Left ventricle myocardium superior (tissue), 1 donor: Measurements from ENCODE around the gene GFPT1. TPM values are rescaled to one million over a fixed set of nuclear protein-coding genes. Genes with fewer than 3 reads are reported as not detected.

ENCODE experiments used
- ATAC-seq: fragments of 200-7000 bp; cut with Tn5 transposase; one replicate; pipeline ENCODE4 v1.9.1; 2020; ENCODE audit warnings: mild to moderate bottlenecking, moderate library complexity
- DNase-seq: peaks from one replicate; pipeline ENCODE4 v3.0.0-alpha.2; 2020
- intact Hi-C: fragments of 100-400 bp; cut with micrococcal nuclease; formaldehyde crosslinking; loops from one replicate; pipeline ENCODE4 v1.11.0; 2022
- total RNA-seq: library from RNA; stranded (reverse); fragmentation: NEBNext Ultra II Directional; extraction: Animal tissue kit (Norgen Biotek cat#: 25700); gene quantifications from one replicate; pipeline ENCODE4 v1.2.1, GENCODE V29; 2021
- donor health status: DM: no; HTN: yes; CAD: no; lungs with severe emphysema.

GFPT1 gene
- total RNA-seq, 1 donor from 2014 or later, result 36.8 TPM

DNA sequence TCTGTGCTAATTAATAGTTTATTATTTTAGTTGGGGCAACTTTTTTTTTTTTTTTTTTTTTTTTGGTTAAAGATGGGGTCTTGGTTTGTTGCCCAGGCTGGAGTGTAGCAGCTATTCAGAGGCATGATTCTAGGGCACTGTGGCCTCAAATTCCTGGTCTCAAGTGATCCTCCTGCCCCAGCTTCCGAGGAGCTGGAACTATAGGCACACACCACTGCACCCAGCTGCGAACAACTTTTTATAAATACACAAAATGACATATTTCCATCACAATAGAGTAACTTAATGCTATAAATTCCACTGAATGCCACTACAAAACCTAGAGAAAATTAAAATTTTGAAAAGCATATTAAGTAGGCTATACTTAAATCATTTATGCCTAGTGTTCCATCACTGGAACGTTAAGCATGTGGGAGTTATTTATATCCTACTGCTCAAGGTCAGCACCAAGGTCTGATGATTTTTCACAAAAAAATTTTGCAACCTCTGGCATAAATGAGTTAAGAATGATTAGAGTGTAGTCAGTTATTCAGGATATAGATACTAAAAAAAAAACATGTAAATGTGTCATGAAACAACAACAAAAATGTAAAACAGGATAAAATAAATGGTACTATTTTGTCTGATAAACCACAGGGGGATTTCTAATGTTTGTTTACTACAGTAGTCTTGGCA is 46.8 kb downstream of the GFPT1 start:
- ATAC-seq, result peak; percentile 45
- no peak for DNase-seq
- intact Hi-C loops, result no loop called here

DNA sequence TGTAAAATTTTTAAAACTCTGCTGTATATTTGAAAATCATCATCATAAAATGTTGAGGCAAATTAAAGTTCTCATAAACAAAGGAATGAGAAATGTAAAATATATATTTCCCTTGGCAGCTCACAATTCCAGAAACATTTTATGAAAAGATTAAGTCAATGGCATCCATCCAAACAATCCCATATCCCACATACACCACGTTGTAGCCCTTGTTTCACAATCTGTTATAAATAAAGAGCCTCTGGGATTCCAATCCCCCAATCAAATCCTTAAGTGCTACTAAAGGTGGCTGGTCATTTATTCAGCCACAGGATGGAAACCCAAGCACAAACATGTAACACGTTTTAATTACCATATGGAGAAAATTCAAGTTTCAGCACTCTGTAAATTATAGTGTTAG is 51.7 kb downstream of the GFPT1 start:
- intact Hi-C loops, result no loop called here
- no peak for ATAC-seq
- no peak for DNase-seq

DNA sequence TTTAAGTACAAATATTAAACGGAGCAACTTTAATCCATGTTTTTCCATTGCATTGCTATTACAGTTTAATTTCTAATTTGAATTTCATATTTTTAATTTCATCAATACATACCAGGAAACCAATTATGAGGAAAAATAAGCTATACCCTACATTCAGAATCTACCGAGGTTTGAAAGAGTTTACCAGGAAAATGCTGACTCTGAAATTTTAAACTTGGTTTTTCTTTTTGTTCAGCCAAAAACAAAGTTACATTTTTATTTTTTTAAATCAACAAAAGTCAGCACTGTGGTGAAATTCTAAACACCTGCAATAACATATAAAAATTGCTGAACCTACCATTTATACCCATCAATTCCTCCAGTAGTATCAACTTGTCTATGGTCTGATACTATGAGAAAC is 53.7 kb downstream of the GFPT1 start:
- ATAC-seq (no peak), DNase-seq (no peak)
- intact Hi-C loops, result no loop called here

DNA sequence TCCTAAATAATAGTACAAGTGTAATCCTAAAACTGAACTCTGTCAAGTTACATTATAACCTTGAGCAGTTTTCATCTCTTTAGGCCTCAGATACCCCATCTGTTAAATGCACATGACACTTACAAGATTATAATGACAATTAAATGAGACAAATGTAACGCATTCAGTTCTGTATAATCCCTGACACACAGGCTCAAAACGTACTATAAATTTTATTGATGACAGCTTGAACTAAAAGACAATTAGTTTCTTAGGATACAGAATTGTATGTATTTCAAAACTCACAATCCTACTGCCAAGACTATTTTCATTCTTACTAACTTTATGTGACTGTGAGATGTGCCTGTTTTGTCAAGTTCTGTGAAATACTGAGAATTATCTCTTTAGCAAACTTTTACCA is 56.2 kb downstream of the GFPT1 start:
- DNase-seq (no peak), ATAC-seq (no peak)
- intact Hi-C loops, result no loop called here

DNA sequence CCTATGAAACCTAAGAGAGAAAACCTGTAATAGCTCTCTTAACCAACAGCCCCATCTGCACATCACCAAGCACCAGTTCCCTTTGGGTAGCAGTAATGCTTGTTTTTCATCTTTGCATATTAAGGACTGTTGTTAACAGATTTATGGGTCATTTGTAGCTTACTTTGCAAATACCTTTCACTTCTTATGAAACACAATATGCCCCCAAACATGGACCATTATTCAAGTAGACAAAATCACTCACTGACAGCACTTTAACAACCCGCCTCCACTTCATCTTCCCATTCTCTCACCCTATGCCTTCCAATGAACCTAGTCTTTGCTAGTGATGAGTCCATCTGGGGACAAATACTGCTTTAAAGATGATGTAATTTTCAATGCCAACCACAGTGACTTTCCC is 64.4 kb downstream of the GFPT1 start:
- no peak for DNase-seq
- no peak for ATAC-seq
- intact Hi-C loops, result no loop called here

DNA sequence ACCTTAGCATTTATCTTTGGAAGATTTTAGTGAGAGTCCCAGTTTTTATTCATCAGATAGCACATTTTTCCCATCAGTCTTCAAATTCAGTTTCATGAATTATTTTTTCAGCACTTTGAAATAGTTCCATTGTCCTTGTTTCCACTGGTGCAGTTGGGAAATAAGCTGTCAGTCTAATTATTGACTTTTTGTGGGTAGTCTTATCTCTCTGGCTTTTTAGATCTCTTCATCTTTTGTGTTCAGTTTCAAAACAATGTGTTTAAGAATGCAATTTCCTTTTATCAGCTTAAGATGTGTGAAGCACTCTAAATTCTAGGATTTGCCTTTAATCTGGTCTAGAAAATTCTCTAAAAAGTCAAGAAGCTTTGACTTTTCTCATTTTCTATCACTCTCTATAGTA is 70.5 kb downstream of the GFPT1 start:
- intact Hi-C loops, result no loop called here
- no peak for DNase-seq
- ATAC-seq, result no peak

DNA sequence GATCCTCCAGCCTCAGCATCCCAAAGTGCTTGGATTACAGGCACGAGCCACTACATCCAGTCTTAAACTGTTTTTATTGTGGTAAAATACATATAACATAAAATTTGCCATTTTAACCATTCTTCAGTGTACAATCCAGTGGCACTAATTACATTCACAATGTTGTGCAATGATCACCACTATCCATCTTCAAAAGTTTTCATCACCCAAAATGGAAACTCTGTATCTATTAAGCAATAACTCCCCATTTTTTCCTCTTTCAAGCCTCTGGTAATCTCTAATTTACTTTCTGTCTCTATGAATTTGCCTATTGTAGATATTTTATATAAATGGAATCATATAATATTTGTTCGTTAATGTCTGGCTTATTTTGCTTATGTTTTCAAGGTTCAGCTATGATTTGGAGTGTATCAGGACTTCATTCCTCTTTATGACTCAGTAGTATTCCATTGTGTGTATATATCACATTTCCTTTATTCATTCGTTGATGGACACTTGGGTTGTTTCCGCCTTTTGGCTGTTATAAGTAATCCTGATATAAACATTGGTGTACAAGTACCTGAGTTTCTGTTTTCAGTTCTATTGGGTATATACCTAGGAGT is 71.8 kb downstream of the GFPT1 start:
- DNase-seq (no peak), ATAC-seq (no peak)
- intact Hi-C loops, result no loop called here

DNA sequence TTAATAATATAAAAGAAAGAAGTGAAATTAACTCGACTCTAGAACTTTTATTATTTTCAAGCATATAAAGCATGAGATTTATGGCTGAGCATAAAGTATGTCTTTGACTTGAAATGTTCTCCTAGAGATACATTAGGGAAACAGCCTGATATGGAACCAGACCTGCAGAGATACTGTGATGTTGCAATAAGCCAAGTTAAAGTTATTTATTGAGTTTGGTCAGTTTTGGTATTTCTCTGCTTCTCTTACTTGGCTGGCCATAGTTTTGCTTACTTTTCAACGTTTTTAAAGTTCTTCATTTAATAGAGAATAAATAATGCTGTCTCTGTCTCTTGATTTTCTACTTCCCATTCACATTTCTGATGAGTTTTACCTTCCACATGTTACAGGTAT is 76.0 kb downstream of the GFPT1 start:
- ATAC-seq (no peak), DNase-seq (no peak)
- intact Hi-C loops, result no loop called here

DNA sequence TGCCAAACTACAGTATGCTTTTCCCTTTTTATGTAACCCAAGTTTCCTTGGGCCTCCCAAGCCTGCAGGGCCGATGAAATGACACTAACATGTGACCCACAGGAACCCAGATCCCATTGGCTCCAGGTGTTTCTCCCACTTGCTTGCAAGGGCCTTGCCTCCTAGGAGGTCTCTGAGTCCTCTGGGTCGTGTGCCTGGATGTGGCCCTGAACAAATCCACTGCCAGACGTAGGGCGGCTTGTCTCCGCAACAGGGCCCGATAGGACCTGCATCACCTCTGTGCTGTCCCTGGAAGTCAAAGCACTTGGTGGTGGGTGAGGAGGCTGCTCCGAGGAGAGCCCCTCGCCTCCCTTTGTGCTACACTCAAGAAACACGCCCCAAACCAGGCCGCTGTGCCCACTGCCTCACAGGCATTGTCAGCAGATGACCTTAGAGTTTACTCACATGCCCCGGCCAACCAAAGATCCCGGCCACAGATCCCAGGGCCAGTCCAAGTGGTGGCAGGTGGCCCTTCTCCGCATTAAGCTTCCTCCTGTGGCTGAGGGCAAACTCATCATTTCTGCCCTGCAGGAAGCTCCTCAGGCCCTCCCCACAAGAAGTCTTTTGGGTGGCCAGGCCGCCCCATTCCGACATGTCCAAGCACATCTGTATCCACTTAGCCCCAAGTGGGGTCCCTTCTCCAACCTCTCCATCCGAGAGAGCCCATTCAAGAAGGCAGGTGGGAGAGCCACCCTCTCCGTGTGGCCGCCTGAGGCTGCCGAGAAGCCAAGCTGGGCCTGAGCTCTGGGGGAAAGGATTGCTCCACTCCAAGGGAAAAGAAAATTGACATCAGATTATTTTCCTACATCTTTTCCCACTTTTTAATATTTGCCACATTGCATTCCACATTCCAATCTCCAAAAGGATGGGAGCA is 76.7 kb downstream of the GFPT1 start:
- intact Hi-C loops, result no loop called here
- DNase-seq (no peak), ATAC-seq (no peak)

DNA sequence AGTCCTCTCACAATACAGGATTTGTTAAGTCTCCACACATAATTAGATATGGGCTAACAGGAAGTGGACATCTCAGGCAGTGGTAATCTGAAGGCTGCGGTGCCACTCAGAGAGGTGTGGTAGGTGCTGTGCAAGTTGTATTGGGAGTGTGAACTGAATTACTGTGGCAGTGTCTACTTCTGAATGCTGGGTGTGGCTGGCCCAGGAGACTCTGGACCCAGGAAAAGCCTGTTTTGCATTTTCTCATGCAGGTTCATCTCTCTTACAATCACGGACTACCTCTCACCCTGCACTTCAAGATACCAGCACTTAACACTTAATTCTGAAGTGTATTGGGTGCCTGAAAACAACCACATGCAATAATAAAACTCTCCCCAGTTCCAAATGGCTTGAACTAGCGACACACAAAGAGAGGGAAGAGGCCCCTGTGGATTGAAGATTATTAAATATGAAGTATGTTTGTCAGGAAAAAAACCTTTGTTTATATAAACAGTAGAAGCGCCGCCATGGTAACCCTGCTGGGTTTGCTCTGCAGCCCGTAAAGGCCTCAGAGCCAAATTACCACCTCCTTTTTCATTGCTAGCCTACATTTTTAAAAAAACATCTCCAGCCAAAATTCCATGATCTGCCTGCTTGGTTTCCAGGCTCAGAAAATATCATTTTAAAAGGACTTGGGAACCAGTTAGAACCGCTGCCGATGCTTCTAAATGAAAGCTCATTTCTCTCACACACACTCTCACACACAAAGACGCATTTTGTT is 77.5 kb downstream of the GFPT1 start:
- intact Hi-C loops, result loop anchor here (5.0 kb wide), 1 partner anchor 282 kb away; no protein-coding TSS in a partner anchor
- ATAC-seq, result peak; percentile 29
- DNase-seq, result peak; percentile 68

DNA sequence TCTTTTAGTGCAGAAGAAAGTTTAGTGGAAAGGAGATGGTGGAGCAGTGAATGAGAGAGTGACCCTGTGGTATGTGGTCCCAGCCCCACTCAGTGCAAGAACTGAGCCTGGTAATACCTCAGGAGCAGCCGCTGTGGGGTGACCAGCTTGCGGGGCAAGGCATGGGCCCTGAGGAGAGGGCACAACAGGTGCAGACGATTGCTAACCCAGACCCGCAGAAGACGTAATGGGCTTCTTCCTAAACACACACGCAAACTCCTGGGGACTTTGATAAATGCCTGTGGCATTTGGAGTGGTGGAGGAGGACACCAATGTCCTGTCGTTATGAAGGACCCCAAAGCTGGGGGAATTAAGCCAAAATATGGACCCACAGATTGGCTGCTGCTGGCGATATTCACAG is 78.7 kb downstream of the GFPT1 start:
- no peak for ATAC-seq

DNA sequence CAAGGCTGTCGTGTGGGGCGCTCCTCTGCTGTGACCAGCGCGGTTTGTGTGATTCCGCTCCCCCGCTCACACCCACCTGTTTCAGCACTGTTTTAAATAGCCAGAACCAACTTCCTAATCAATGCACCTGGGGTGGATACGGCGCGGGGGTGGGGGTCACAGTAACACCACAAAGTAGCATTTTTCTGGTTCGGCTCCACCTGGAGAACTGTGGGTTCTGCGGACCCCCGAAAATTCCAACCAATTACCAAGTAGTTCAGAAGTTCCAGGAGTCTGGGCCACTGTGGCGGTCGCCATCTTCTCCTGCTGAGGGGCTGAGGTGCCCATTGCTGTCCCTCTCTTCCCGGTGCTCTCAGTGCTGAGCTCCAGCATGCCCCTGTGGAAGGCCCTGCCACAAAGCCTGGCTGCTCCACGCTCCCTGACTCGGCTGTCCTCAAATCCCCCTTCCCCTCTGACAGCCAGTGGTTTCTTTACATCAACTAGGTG is 79.4 kb downstream of the GFPT1 start:
- ATAC-seq, result no peak
- intact Hi-C loops, result loop anchor here (5.0 kb wide), 1 partner anchor 280 kb away; no protein-coding TSS in a partner anchor
- DNase-seq, result no peak

More for the DNA sequence above, 78.7 kb downstream of the GFPT1 start:
- intact Hi-C loops, result loop anchor here (5.0 kb wide), 1 partner anchor 281 kb away; no protein-coding TSS in a partner anchor
- no peak for DNase-seq

DNA sequence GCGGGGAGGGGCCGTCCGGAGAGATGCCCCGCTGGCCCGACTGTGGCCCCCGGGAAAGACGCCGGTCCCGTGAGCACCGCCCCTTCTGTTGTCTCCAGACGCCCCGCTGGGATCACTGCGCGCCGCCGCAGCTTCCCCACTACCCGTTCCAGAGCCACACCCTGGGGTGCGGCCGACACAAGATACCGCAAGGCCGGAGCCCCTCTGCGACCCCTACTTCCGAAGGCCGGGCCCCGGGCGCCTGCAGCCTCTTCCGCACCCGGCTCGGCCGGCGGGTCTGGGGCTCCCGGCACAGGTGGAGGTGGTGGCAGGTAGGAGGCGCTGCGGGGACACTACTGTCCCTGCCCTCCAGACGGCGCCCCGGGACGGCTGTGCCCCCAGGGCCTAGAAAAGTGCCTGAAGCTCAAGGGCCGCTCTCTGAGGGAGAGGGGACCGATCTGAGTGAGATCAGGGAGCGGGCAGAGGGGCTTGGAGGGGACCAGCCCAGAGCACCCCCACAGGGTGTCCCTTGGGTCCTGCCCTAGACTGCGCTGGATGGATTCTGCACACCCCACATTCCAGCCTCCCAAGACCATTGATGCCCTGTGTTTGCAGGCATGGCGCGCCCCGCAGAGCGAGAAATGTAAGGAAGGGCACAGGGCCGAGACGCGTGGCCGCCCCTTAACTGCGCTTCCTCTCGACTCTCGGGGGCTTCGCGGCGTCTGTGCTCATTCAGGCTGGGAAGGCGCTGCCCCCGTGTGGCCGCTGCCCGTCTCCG is 80.0 kb downstream of the GFPT1 start:
- intact Hi-C loops, result loop anchor here (5.0 kb wide), 1 partner anchor 280 kb away; no protein-coding TSS in a partner anchor
- DNase-seq, result peak; percentile 90
- peak; percentile 91 for ATAC-seq

DNA sequence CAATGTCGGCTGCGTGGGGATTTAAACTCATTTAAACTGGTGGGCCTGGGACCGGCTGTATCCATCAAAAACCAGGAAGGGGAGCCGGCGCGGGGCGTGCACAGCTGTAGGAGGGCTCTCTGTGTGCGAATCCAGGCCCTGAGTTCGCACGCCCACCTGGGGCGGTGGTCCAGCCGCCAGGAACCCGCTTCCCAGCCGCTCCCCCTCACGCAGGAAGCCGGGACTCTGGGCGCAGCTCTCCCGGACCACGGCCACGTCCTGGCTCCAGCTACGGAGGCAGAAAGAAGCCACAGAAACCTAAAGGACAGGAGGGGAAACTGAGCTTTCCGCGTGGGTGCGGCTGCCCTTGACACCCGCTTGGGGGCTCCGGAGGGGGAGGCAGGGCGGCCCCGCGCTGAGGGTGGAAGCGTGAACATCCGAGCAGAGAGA is 80.6 kb downstream of the GFPT1 start:
- peak; percentile 31 for ATAC-seq
- peak; percentile 59 for DNase-seq
- intact Hi-C loops, result loop anchor here (5.0 kb wide), 1 partner anchor 279 kb away; no protein-coding TSS in a partner anchor

DNA sequence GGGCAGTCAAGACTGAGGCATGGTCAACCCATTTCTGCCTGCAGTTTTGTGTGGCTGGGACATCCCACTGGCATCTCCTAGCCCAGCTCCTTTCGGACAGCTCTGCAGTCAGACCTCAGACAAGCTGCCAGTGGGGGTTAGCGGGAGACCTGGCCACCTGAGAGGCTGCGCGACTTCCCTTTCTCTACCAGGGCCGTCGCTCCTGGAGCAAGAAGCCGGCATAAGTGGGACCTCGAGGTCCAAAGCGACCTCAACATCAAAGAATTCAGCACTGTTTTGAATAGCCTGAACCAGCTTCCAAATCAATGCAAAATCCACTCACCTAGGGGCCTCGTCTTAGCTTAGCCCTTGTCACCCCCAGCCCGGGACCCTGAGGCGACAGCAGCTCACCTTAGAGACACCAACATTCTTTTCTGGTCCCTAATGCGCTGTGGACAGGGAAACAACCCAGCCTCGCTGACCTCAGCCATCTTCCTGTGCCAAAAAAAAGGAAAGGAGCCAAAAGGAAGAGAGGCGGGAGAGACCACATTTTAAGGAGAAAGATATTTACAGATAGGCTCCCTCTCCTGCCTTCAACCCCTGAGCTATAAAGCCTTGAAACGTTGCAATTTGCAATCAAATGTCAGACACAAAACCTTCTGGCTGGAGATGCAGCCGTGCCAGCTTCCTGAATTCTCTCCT is 81.2 kb downstream of the GFPT1 start:
- intact Hi-C loops, result loop anchor here (5.0 kb wide), 1 partner anchor 279 kb away; no protein-coding TSS in a partner anchor
- no peak for DNase-seq
- peak; percentile 19 for ATAC-seq

DNA sequence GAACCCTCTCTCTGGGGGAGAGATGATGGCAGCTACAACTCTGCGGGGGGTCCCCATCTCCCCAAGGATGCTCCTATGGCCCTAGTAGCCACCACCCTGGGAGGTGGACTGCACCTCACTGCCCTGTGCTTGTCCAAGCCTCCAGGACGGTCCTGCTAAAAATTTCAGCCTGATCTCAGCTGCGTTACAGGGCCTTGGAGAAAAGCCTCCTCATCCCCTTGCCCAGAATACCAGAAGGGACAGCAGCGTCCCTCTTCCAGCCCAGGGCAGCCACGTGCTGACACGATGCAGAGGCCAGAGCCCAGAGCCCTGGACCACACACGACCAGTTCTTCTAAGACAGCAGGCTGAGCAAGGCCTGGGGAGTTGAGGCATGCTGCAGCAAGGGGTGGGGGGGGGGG is 81.9 kb downstream of the GFPT1 start:
- ATAC-seq (no peak), DNase-seq (no peak)
- intact Hi-C loops, result loop anchor here (5.0 kb wide), 1 partner anchor 278 kb away; no protein-coding TSS in a partner anchor

DNA sequence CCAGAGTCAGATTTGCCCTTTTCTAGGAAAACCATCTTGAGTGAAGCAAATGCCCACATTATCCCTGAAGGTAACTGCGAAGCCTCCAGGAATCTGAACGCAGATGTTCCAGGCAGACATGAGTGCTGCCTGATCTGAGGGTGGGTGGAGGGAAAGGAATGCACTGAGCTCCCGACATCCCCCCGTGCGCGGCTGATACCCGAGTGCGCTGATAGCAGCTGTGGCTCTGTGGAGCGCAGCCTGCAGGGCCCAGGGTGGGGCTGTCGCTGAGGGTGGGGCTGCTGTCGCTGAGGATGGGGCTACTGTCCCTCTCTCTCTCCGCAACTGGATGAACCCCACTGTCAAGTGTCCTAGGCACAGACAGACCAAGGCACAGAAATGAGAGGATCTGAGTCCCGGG is 82.4 kb downstream of the GFPT1 start:
- ATAC-seq, result no peak
- intact Hi-C loops, result loop anchor here (5.0 kb wide), 1 partner anchor 277 kb away; no protein-coding TSS in a partner anchor
- DNase-seq, result no peak

DNA sequence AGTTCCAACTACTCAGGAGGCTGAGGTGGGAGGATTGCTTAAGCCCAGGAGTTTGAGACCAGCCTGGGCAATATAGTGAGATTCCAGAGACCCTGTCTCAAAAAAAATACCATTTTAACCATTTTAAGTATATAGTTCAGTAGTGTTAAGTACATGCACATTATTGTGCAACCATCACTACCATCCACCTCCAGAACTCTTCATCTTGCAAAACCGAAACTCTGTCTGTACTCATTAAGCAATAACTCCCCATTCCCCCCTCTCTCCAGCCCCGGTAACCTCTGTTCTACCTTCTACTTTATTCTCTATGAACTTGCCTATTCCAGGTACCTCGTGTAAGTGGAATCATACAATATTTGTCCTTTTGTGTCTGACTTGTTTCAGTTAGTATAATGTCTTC is 86.4 kb downstream of the GFPT1 start:
- no peak for ATAC-seq
- intact Hi-C loops, result no loop called here
- DNase-seq, result no peak
